ENCODE results near the gene LIMK1.

LIMK1 gene

GRCh38 chr7:74138945-74139843 is 55.6 kb downstream of the LIMK1 start:
- Histone ChIP-seq H3K4me1 (ENCODE audit: control insufficient read depth in 1 of 2, insufficient read depth in 2 of 2, low read length in 2 of 2) (no peaks in the 10 kb centered on the region), H3K27me3 (ENCODE audit: low read depth, low read length) (no peaks in the 10 kb centered on the region)

GRCh38 chr7:74141705-74142104 is 58.1 kb downstream of the LIMK1 start:
- Histone ChIP-seq H3K9me3 (ENCODE audit: control insufficient read depth in 1 of 2, low read length in 2 of 2) (no peaks in the 10 kb centered on the region), H3K4me3 (ENCODE audit: low read depth in 1 of 2, low read length in 2 of 2) (no peak overlapping the region), H3K27ac (ENCODE audit: low read length) (no peak overlapping the region), H3K36me3 (ENCODE audit: control insufficient read depth in 1 of 2, insufficient read depth in 2 of 2, low read length in 2 of 2) (no peaks in the 10 kb centered on the region), H3K27me3 (ENCODE audit: low read depth, low read length) (no peaks in the 10 kb centered on the region), H3K4me1 (ENCODE audit: control insufficient read depth in 1 of 2, insufficient read depth in 2 of 2, low read length in 2 of 2) (no peaks in the 10 kb centered on the region)

More at GRCh38 chr7:74138945-74139843, 55.6 kb downstream of the LIMK1 start:
- Histone ChIP-seq H3K9me3 (ENCODE audit: control insufficient read depth in 1 of 2, low read length in 2 of 2) (no peaks in the 10 kb centered on the region), H3K4me3 (ENCODE audit: low read depth in 1 of 2, low read length in 2 of 2) (no peak overlapping the region), H3K36me3 (ENCODE audit: control insufficient read depth in 1 of 2, insufficient read depth in 2 of 2, low read length in 2 of 2) (no peaks in the 10 kb centered on the region), H3K27ac (ENCODE audit: low read length) (no peak overlapping the region)

- H3K27me3 ChIP-seq (ENCODE audit: low read depth, low read length) = no peaks in the 10 kb centered on the region
- H3K4me3 ChIP-seq (ENCODE audit: low read depth in 1 of 2, low read length in 2 of 2) = no peak overlapping the region
- no peaks in the 10 kb centered on the region for H3K4me1 ChIP-seq (ENCODE audit: control insufficient read depth in 1 of 2, insufficient read depth in 2 of 2, low read length in 2 of 2)
- no peaks in the 10 kb centered on the region for H3K9me3 ChIP-seq (ENCODE audit: control insufficient read depth in 1 of 2, low read length in 2 of 2)
- H3K27ac ChIP-seq (ENCODE audit: low read length) = no peak overlapping the region
- H3K36me3 ChIP-seq (ENCODE audit: control insufficient read depth in 1 of 2, insufficient read depth in 2 of 2, low read length in 2 of 2) = no peaks in the 10 kb centered on the region
Measured at GRCh38 chr7:74143383-74143782, 59.8 kb downstream of the LIMK1 start.

GRCh38 chr7:74148491-74148890 is 64.9 kb downstream of the LIMK1 start:
- H3K9me3 ChIP-seq (ENCODE audit: control insufficient read depth in 1 of 2, low read length in 2 of 2) = no peaks in the 10 kb centered on the region
- no peak overlapping the region for H3K4me3 ChIP-seq (ENCODE audit: low read depth in 1 of 2, low read length in 2 of 2)
- no peaks in the 10 kb centered on the region for H3K27me3 ChIP-seq (ENCODE audit: low read depth, low read length)
- no peaks in the 10 kb centered on the region for H3K4me1 ChIP-seq (ENCODE audit: control insufficient read depth in 1 of 2, insufficient read depth in 2 of 2, low read length in 2 of 2)
- H3K27ac ChIP-seq (ENCODE audit: low read length) = no peak overlapping the region
- H3K36me3 ChIP-seq (ENCODE audit: control insufficient read depth in 1 of 2, insufficient read depth in 2 of 2, low read length in 2 of 2) = no peaks in the 10 kb centered on the region

GRCh38 chr7:74149071-74149470 is 65.5 kb downstream of the LIMK1 start:
- H3K27me3 ChIP-seq (ENCODE audit: low read depth, low read length) = no peaks in the 10 kb centered on the region
- no peaks in the 10 kb centered on the region for H3K36me3 ChIP-seq (ENCODE audit: control insufficient read depth in 1 of 2, insufficient read depth in 2 of 2, low read length in 2 of 2)
- H3K27ac ChIP-seq (ENCODE audit: low read length) = no peak overlapping the region
- no peaks in the 10 kb centered on the region for H3K4me1 ChIP-seq (ENCODE audit: control insufficient read depth in 1 of 2, insufficient read depth in 2 of 2, low read length in 2 of 2)
- H3K9me3 ChIP-seq (ENCODE audit: control insufficient read depth in 1 of 2, low read length in 2 of 2) = no peaks in the 10 kb centered on the region
- H3K4me3 ChIP-seq (ENCODE audit: low read depth in 1 of 2, low read length in 2 of 2) = no peak overlapping the region

- no peaks in the 10 kb centered on the region for H3K36me3 ChIP-seq (ENCODE audit: control insufficient read depth in 1 of 2, insufficient read depth in 2 of 2, low read length in 2 of 2)
- H3K4me1 ChIP-seq (ENCODE audit: control insufficient read depth in 1 of 2, insufficient read depth in 2 of 2, low read length in 2 of 2) = no peaks in the 10 kb centered on the region
- H3K4me3 ChIP-seq (ENCODE audit: low read depth in 1 of 2, low read length in 2 of 2) = no peak overlapping the region
- H3K27me3 ChIP-seq (ENCODE audit: low read depth, low read length) = no peaks in the 10 kb centered on the region
- no peaks in the 10 kb centered on the region for H3K9me3 ChIP-seq (ENCODE audit: control insufficient read depth in 1 of 2, low read length in 2 of 2)
- H3K27ac ChIP-seq (ENCODE audit: low read length) = no peak overlapping the region
Measured at GRCh38 chr7:74149603-74150002, 66.0 kb downstream of the LIMK1 start.

GRCh38 chr7:74153736-74154135 is 70.1 kb downstream of the LIMK1 start:
- no peaks in the 10 kb centered on the region for H3K36me3 ChIP-seq (ENCODE audit: control insufficient read depth in 1 of 2, insufficient read depth in 2 of 2, low read length in 2 of 2)
- H3K4me3 ChIP-seq (ENCODE audit: low read depth in 1 of 2, low read length in 2 of 2) = no peak overlapping the region
- H3K4me1 ChIP-seq (ENCODE audit: control insufficient read depth in 1 of 2, insufficient read depth in 2 of 2, low read length in 2 of 2) = no peaks in the 10 kb centered on the region
- no peak overlapping the region for H3K27ac ChIP-seq (ENCODE audit: low read length)
- H3K27me3 ChIP-seq (ENCODE audit: low read depth, low read length) = no peaks in the 10 kb centered on the region
- H3K9me3 ChIP-seq (ENCODE audit: control insufficient read depth in 1 of 2, low read length in 2 of 2) = no peaks in the 10 kb centered on the region

- Histone ChIP-seq H3K36me3 (ENCODE audit: control insufficient read depth in 1 of 2, insufficient read depth in 2 of 2, low read length in 2 of 2) (no peaks in the 10 kb centered on the region), H3K4me3 (ENCODE audit: low read depth in 1 of 2, low read length in 2 of 2) (no peak overlapping the region), H3K4me1 (ENCODE audit: control insufficient read depth in 1 of 2, insufficient read depth in 2 of 2, low read length in 2 of 2) (no peaks in the 10 kb centered on the region), H3K27ac (ENCODE audit: low read length) (no peak overlapping the region), H3K27me3 (ENCODE audit: low read depth, low read length) (no peaks in the 10 kb centered on the region), H3K9me3 (ENCODE audit: control insufficient read depth in 1 of 2, low read length in 2 of 2) (no peaks in the 10 kb centered on the region)
Measured at GRCh38 chr7:74155810-74156395, 72.3 kb downstream of the LIMK1 start.

- Histone ChIP-seq H3K36me3 (ENCODE audit: control insufficient read depth in 1 of 2, insufficient read depth in 2 of 2, low read length in 2 of 2) (no peaks in the 10 kb centered on the region), H3K4me1 (ENCODE audit: control insufficient read depth in 1 of 2, insufficient read depth in 2 of 2, low read length in 2 of 2) (no peaks in the 10 kb centered on the region), H3K9me3 (ENCODE audit: control insufficient read depth in 1 of 2, low read length in 2 of 2) (no peaks in the 10 kb centered on the region), H3K27me3 (ENCODE audit: low read depth, low read length) (no peaks in the 10 kb centered on the region), H3K4me3 (ENCODE audit: low read depth in 1 of 2, low read length in 2 of 2) (no peak overlapping the region), H3K27ac (ENCODE audit: low read length) (no peak overlapping the region)
Measured at GRCh38 chr7:74157605-74158004, 74.0 kb downstream of the LIMK1 start.

GRCh38 chr7:74164985-74165456 is 81.4 kb downstream of the LIMK1 start:
- Histone ChIP-seq H3K27ac (ENCODE audit: low read length) (no peak overlapping the region), H3K36me3 (ENCODE audit: control insufficient read depth in 1 of 2, insufficient read depth in 2 of 2, low read length in 2 of 2) (no peaks in the 10 kb centered on the region), H3K9me3 (ENCODE audit: control insufficient read depth in 1 of 2, low read length in 2 of 2) (no peaks in the 10 kb centered on the region), H3K4me1 (ENCODE audit: control insufficient read depth in 1 of 2, insufficient read depth in 2 of 2, low read length in 2 of 2) (no peaks in the 10 kb centered on the region), H3K27me3 (ENCODE audit: low read depth, low read length) (no peaks in the 10 kb centered on the region), H3K4me3 (ENCODE audit: low read depth in 1 of 2, low read length in 2 of 2) (no peak overlapping the region)

- Histone ChIP-seq H3K9me3 (ENCODE audit: control insufficient read depth in 1 of 2, low read length in 2 of 2) (no peaks in the 10 kb centered on the region), H3K36me3 (ENCODE audit: control insufficient read depth in 1 of 2, insufficient read depth in 2 of 2, low read length in 2 of 2) (no peaks in the 10 kb centered on the region), H3K4me3 (ENCODE audit: low read depth in 1 of 2, low read length in 2 of 2) (no peak overlapping the region), H3K4me1 (ENCODE audit: control insufficient read depth in 1 of 2, insufficient read depth in 2 of 2, low read length in 2 of 2) (no peaks in the 10 kb centered on the region), H3K27me3 (ENCODE audit: low read depth, low read length) (no peaks in the 10 kb centered on the region), H3K27ac (ENCODE audit: low read length) (no peak overlapping the region)
Measured at GRCh38 chr7:74165867-74166593, 82.4 kb downstream of the LIMK1 start.
